Heart right ventricle (tissue), 16 donors: ENCODE measurements around the gene IFNL4. TPM values are rescaled to one million over a fixed set of nuclear protein-coding genes. Genes with fewer than 3 reads are reported as not detected.

Source experiments
- ATAC-seq, 8 donors: fragments of 200-7000 bp; cut with Tn5 transposase; one replicate each; pipeline ENCODE4 v1.9.1; 2020; ENCODE audit warnings: mild to moderate bottlenecking in 8 of 8, moderate library complexity in 8 of 8, moderate number of reproducible peaks in 1 of 8
- DNase-seq, 2 donors: peaks; one replicate each; pipeline ENCODE4 v3.0.0-alpha.2; 2020
- H3K27ac ChIP-seq, 10 donors: fragments of 200-600 bp; sonication (generic) in 2 of 10; one replicate each; pipeline versions ENCODE4 v1.5.0 to v1.8.0; 2020 to 2022; ENCODE audit warnings: mild to moderate bottlenecking in 3 of 10
- H3K27me3 ChIP-seq, 7 donors: fragments of 200-600 bp; one replicate each; pipeline ENCODE4 v1.8.0; 2021 to 2022; ENCODE audit warnings: mild to moderate bottlenecking in 2 of 7
- H3K36me3 ChIP-seq, 9 donors: fragments of 200-600 bp; sonication (generic) in 1 of 9; one replicate each; pipeline versions ENCODE4 v1.5.0 to v1.8.0; 2020 to 2022; ENCODE audit warnings: mild to moderate bottlenecking in 2 of 9
- H3K4me1 ChIP-seq, 9 donors: fragments of 200-600 bp; sonication (generic) in 1 of 9; one replicate each; pipeline versions ENCODE4 v1.5.0 to v1.8.0; 2020 to 2022; ENCODE audit warnings: mild to moderate bottlenecking in 4 of 9
- H3K4me3 ChIP-seq, 10 donors: fragments of 200-600 bp; sonication (generic) in 2 of 10; one replicate each; pipeline versions ENCODE4 v1.5.0 to v1.8.0; 2020 to 2022; ENCODE audit warnings: mild to moderate bottlenecking in 7 of 10, moderate library complexity in 2 of 10
- H3K9me3 ChIP-seq, 11 donors: fragments of 200-600 bp in 10 of 11; sonication (generic) in 2 of 11; one replicate each; pipeline versions ENCODE4 v1.5.0 to v1.8.0; 2013 to 2022; ENCODE audit warnings: mild to moderate bottlenecking in 2 of 11, control low read depth in 1 of 11, moderate library complexity in 1 of 11
- WGBS, 2 donors: extraction: QIAGEN DNeasy Blood & Tissue Kit; methylation state at CpG; one replicate each; pipeline ENCODE4 v1.1.7; 2013; ENCODE audit warnings: inconsistent platforms in 1 of 2; 5-methylcytosine and 5-hydroxymethylcytosine counted together
- intact Hi-C, 10 donors: fragments of 100-400 bp; cut with DNase I; formaldehyde crosslinking; loops; one replicate each; pipeline versions ENCODE4 v1.11.1 to v1.14.2; 2022
- polyA plus RNA-seq, 2 donors: library from polyadenylated mRNA; stranded (reverse); fragments of 200-250 nt; gene quantifications; one replicate each; pipeline ENCODE4 v1.2.3, GENCODE V29; 2013
- total RNA-seq, 10 donors: library from RNA; stranded (reverse); fragmentation: NEBNext Ultra II Directional in 3 of 10; extraction: Animal tissue kit (Norgen Biotek cat#: 25700) in 3 of 10; gene quantifications; one replicate each; pipeline versions ENCODE4 v1.2.1 to v1.2.4, GENCODE V29; 2021 to 2023
- TF ChIP-seq, protein P1 (sequence below), 9 donors: fragments of 200-600 bp; sonication (generic) in 2 of 9; IDR thresholded peaks; one replicate each; pipeline versions ENCODE4 v1.5.0 to v1.8.0; 2021 to 2022; ENCODE audit warnings: antibody characterized with exemption in 9 of 9, mild to moderate bottlenecking in 5 of 9, moderate library complexity in 1 of 9
- donor health status: Arrhythmogenic right ventricular cardiomyopathy.
- donor health status: ischemic (EF 13 %, LVEDD 7.1; RV severe dilation, severe dysfunction).
- donor health status: healthy with polysubstance abuse.
- donor health status: DM: no; HTN: yes; CAD: no.
- donor health status: DM: no; HTN: no; CAD: no.
- donor health status: ischemic (EF 25% LVEDD 6.9; RV normal size, moderate dysfunction).
- donor health status: ischemic (EF 25% LVEDD 5.7; RV mildly dilated, moderate dysfunction).
- donor health status: healthy.
- donor health status: DM: yes; HTN: yes; CAD: no.
- donor health status: Ischemic cardiomyopathy.
- donor health status: ischemic (EF 35%, LVEDD 5.7; RV mildly dilated, moderate dysfunction).
- donor health status: nonischemic (EF 11% LVEDD 7.7; RV severe dilation, severe dysfunction).
- donor health status: DM: yes; HTN: yes; CAD: no.
- donor health status: PGD.
- donor health status: ischemic (EF 29% LVEDD 5.4; RV normal size, mild dysfunction).
- donor health status: nonischemic (EF 23%, LVEDD 6.1; RV moderate dilation, normal function).

The IFNL4 gene
- total and polyA plus RNA-seq, 12 donors: not detected

DNA sequence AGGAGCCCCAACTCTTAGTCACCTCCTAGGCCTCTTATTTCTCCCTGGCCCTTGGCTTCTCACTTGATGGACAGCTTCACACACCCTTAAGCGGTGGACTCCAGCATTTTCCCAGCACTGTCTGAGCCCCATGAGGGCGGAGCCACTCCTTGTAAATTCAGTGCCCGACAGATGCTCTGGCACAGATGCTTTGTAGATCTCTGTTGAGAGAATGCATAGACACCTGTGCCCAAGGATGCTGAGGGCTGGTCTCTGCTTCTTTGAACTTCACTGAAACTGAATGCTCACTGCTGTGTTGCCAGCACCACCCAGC is 47.9 kb downstream of the IFNL4 start:
- Histone ChIP-seq H3K36me3 (no peaks in the 10 kb centered on the region), H3K4me3 (no peak overlapping the region), H3K27me3 (peaks cover 19 to 99% (median 99%) of the 10 kb centered on the region in 7 donors), H3K4me1 (peaks cover 0 to 5% (median 0%) of the 10 kb centered on the region in 9 donors), H3K27ac (no peak overlapping the region), H3K9me3 (no peaks in the 10 kb centered on the region)
- ATAC-seq (no peak), DNase-seq (no peak)
- intact Hi-C loops: no loop called here
- 82 to 85% methylated on average over 3 of the region's 3 CpGs for WGBS, 2 donors
- TF ChIP-seq, protein P1, sequence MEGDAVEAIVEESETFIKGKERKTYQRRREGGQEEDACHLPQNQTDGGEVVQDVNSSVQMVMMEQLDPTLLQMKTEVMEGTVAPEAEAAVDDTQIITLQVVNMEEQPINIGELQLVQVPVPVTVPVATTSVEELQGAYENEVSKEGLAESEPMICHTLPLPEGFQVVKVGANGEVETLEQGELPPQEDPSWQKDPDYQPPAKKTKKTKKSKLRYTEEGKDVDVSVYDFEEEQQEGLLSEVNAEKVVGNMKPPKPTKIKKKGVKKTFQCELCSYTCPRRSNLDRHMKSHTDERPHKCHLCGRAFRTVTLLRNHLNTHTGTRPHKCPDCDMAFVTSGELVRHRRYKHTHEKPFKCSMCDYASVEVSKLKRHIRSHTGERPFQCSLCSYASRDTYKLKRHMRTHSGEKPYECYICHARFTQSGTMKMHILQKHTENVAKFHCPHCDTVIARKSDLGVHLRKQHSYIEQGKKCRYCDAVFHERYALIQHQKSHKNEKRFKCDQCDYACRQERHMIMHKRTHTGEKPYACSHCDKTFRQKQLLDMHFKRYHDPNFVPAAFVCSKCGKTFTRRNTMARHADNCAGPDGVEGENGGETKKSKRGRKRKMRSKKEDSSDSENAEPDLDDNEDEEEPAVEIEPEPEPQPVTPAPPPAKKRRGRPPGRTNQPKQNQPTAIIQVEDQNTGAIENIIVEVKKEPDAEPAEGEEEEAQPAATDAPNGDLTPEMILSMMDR (IDR thresholded peaks at IDR 0.05): no peak

DNA sequence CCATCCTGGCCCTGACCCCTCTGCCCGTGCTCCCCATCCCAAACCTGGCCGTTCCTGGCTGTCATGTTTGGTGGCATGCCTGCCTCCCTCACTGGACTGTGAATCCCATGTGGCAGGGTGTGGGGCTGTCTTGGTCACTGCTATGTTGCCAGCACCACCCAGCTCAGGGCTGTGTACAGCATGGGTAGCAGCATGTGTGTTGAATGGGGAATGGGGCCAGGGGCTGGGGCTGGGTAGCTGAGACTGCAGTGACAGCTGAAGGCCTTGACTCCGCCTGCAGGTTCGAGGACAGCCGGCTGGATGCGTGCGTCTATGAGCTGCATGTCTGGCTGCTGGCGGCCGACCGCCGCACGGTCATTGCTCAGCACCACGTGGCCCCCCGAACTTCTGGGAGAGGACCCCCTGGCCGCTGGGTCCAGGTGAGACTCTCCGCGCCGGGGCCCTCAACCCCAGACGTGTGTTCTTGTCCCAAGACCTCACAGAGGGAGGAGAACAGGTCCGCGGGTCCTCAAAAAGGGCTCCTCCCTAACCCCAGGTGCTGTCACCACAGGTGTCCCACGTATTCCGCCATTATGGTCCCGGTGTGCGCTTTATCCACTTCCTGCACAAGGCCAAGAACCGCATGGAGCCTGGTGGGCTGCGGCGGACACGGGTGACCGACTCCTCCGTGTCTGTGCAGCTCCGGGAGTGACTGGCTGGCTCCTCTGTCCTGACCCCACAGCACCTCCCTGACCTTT is 48.4 kb downstream of the IFNL4 start:
- no peak overlapping the region for H3K27ac ChIP-seq
- no peaks in the 10 kb centered on the region for H3K36me3 ChIP-seq
- WGBS, 2 donors: 86 to 87% methylated on average over 32 of the region's 32 CpGs
- DNase-seq (no peak), ATAC-seq (peak in 1 of 8 donors; percentile 12)
- H3K27me3 ChIP-seq: peaks cover 19 to 100% (median 99%) of the 10 kb centered on the region in 7 donors
- intact Hi-C loops: no loop called here
- TF ChIP-seq, protein P1 (IDR thresholded peaks at IDR 0.05): no peak
- no peaks in the 10 kb centered on the region for H3K9me3 ChIP-seq
- peaks cover 0 to 5% (median 0%) of the 10 kb centered on the region in 9 donors for H3K4me1 ChIP-seq
- no peak overlapping the region for H3K4me3 ChIP-seq

DNA sequence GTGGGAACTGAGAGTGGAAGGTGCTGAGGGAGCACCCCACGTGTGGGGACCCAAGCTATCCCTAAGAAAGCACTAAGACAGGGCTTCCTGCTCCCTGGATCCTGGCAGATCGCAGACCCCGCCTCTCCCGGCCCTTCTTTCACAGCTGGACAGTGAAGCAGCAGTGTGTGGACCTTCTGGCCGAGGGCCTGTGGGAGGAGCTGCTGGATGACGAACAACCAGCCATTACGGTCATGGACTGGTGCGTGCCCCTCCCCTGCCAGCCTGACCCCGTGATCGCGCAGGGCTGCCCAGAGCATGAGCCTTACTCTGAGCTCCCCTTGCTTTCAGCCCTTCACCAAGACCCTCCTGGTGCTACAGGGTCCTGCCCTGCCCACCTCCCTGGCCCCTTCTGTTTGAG is 49.6 kb downstream of the IFNL4 start:
- intact Hi-C loops: loop anchor here in 3 of 10 donors (10.0 kb wide), 2 partner anchors 84 to 126 kb away; partner anchors contain the start of gene LRFN1 (in 2 of the 3)
- Histone ChIP-seq H3K27me3 (peaks cover 15 to 99% (median 97%) of the 10 kb centered on the region in 7 donors), H3K4me3 (no peak overlapping the region), H3K4me1 (peaks cover 0 to 5% (median 0%) of the 10 kb centered on the region in 9 donors), H3K27ac (no peak overlapping the region), H3K9me3 (no peaks in the 10 kb centered on the region), H3K36me3 (no peaks in the 10 kb centered on the region)
- ATAC-seq (peak in 3 of 8 donors; percentile 52 to 58 (median 56)), DNase-seq (no peak)
- TF ChIP-seq, protein P1 (IDR thresholded peaks at IDR 0.05): no peak
- WGBS, 2 donors: 30% methylated on average over 11 of the region's 11 CpGs

- ATAC-seq (no peak), DNase-seq (no peak)
- H3K9me3 ChIP-seq: no peaks in the 10 kb centered on the region
- H3K4me3 ChIP-seq: no peak overlapping the region
- H3K27me3 ChIP-seq: peaks cover 11 to 98% (median 93%) of the 10 kb centered on the region in 7 donors
- peaks cover 0 to 5% (median 0%) of the 10 kb centered on the region in 9 donors for H3K4me1 ChIP-seq
- WGBS, 2 donors: 51 to 56% methylated on average over 5 of the region's 5 CpGs
- H3K36me3 ChIP-seq: no peaks in the 10 kb centered on the region
- intact Hi-C loops: loop anchor here in 3 of 10 donors (10.0 kb wide), 2 partner anchors 83 to 127 kb away; partner anchors contain the start of gene LRFN1 (in 2 of the 3)
- TF ChIP-seq, protein P1 (IDR thresholded peaks at IDR 0.05): peak in 1 of 9 donors; percentile 6
- no peak overlapping the region for H3K27ac ChIP-seq
Measured at GRCh38 chr19:39197808-39198207, 50.8 kb downstream of the IFNL4 start.
